GM19193 (cell line): ENCODE results near the gene RTP4.
A peak's percentile ranks its signal among the peaks of the same experiment; 100 is the strongest.

Source experiments
- POLR2A ChIP-seq: IDR thresholded peaks from 4 replicates; pipeline ENCODE4 v1.6.1; 2011; ENCODE audit not compliant: insufficient read depth, insufficient read length; ENCODE audit errors: extremely low read depth

Gene RTP4

DNA sequence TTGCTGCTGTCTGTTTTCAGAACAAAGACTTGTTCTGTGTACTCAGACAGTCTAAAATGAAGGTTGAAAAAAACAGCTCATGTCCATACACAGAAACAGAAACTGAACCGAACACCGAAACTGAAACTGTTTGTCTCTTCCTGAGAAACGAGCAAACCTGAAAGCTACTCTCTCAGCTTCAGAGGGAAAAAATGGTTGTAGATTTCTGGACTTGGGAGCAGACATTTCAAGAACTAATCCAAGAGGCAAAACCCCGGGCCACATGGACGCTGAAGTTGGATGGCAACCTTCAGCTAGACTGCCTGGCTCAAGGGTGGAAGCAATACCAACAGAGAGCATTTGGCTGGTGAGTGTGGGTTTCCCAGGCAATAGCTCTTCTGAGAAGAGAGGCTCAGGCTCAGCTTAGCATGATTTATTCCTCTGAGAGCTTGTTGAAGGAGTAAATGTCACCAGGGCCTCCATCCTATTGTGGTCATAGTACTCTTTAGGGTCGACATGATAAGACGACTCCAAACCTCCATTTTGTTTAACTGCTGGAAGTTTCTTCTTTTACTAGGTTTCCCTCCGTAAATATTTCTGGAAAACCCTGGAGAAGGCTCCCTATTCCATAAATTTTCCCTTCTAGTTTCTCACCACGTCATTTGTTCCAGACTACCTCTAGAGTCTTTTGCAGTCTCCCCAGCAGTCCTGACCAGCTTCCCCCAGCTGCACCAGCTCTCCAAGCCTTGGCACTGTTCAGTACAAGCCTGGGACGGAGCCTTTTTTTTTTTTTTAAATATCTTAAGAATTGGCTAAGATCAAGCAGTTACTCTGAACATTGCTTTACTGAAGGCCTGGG lies at the start of gene RTP4:
Gene RTP4, plus strand, starts transcription at position 135 of the 838 bp plus-strand sequence. Its CDS starts 57 bp downstream, at position 192.
- peak; percentile 41 for TF ChIP-seq POLR2A

DNA sequence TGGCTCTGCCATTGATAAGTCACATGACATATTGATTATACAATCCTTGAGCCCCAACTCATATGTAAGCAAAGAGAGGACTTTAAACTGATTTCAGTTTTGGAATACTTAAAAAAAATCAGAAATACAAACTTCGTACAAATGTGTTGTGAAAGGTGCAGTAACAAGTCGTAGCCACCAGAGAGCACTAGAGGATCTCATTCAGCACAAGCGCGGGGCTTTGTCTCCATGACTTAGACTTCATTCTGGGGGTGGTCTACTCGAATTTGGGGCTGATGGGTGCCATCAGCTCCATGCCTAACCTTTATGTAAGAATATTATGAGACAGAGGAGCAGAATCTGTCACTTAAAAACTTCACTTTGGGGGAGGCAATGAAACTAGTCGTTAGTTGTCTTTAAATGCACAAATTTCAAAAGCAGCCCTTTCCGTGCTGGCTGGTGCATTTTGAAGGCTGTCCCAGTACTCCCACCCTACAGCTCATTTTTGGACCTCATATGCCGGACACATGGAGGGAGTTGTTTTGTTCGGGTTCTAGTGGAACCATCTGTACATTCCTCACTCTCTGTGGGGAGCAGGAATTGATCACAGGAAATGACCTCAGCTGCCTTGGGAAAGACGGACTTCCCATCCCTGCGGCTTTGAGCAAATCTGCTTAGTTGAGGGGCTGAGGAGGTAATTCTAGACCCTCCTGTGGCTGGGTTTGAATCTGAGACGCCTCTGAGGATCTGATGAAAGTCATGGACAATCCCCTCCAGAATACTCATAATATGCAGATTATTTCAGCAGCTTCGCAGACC lies 49.2 kb upstream of the RTP4 start:
- TF ChIP-seq POLR2A, result no peak

DNA sequence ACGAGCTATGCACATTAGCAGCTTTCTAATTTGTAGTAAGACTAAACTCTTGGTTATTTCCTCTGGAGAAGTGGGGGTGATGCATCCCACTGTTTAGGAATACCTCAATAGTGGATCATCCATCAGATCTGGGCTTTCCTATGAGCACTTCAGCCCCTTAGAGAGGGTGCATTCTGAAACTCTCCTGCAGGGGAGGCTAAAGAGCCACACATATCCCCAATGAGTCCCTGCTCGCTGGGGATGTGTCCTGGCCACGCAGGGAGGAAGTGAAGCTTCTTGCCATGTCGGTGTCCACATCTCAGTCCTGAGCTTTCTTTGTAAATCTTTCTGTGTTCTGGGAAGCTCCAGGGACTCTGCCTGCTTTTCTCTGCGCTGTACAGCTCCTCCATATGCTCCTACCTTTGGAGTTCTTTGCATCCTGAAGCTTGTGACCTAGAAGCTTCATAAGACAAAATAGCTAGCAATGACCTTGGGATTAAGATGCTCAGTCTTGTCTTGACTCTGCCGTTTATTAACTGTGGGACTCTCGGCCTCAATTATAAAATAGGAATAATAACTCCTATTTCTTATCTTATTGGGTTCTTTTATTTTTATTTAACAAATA lies 48.4 kb upstream of the RTP4 start:
- TF ChIP-seq POLR2A, result no peak

DNA sequence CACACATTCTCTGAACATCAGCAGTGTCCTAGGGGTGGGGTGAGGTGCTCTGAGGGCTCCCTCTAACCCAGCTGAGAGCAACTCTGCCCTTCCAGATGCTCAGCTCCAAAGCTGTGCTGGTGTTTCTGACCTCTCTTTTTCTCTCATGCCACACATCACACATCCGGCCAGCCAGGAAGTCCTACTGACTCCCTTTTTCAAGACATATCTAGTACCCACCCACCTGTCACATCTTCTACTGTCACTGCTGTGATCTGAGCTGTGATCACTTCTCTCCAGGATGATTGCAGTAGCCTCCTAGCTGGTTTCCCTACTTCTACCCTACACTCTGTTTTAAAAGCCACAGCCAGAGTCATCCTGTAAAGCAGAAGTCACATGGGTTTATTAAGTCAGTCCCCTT lies 46.4 kb upstream of the RTP4 start:
- TF ChIP-seq POLR2A, result no peak

DNA sequence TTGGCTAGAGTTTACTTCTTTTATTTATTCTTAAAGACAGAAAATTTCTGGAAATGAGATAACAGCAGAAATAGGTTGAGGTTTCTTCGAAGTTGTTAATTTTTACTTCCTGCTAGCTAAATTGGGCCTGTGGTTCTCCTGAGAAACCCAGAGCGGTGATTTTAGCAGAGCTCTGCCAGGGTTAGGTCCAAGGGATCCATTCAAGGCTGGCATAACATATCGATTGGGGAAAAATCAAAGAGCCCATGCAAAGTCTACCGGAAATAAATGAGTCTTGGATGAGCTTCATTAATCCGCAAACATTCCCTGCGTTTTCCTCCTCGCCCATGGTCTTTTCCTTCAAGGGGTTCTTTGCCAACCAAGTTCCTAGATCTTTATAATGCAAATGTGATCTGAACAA lies 45.9 kb upstream of the RTP4 start:
- TF ChIP-seq POLR2A, result no peak

DNA sequence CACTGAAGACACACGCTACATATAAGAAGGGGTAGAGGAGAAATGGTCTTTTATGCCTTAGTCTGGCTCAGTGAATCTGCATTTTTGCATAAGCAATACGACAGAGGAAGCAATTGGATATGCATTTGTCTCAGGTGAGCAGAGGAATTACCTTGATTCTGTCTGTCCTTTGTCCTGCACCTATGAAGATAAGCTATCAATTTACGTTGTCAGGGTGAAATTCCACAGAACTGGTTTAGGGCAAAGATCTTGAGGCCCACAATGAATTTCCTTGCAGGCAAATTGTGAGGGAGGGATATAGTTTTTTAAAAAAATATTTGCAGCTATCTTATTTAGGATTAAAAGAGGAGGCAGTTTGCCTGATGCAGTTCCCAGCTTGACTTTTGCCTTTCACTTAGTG lies 45.1 kb upstream of the RTP4 start:
- TF ChIP-seq POLR2A, result no peak

GRCh38 chr3:187325632-187326031 lies 42.6 kb upstream of the RTP4 start:
- TF ChIP-seq POLR2A, result no peak

DNA sequence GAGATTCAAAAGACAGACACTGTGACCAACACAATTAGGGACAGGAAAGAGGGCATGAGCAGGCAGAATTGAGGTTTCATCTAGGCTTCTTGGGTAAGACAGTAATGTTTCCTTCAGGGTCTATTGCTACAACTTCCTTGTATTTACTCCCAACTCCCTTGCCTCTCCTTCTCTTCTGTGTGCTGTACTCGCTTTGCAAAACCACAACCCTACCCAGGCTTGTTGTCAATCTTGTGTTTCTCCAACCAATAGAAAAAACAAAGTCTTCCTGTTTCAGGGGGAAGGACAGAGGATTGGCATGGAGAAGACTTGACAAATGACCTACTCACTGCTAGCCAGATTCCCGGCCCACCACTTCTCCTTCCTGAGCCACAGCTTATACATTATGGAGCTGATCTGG lies 40.3 kb upstream of the RTP4 start:
- no peak for TF ChIP-seq POLR2A

GRCh38 chr3:187328691-187329090 lies 39.5 kb upstream of the RTP4 start:
- no peak for TF ChIP-seq POLR2A

DNA sequence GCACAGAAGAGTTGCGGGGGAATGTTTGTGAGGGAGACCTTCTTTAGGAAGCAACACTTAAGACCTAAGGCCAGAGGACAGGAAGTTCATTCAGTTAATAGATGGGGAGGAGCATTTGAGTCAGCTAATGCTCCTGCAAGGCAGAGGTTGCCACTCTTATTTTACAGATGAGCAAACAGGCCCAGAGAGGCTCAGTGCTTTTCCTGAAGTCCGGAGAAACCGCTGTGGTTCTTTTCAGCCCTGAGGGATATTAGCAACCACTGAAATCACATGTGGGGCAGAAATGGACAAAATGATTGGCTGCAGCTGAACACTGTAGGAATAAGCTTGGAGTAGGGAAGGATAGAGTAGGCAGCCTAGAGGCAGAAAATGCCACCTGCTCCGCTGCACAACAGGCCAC lies 33.3 kb upstream of the RTP4 start:
- no peak for TF ChIP-seq POLR2A

GRCh38 chr3:187336322-187336721 lies 31.9 kb upstream of the RTP4 start:
- TF ChIP-seq POLR2A, result no peak

GRCh38 chr3:187340578-187340977 lies 27.6 kb upstream of the RTP4 start:
- TF ChIP-seq POLR2A, result no peak

GRCh38 chr3:187342255-187342654 lies 25.9 kb upstream of the RTP4 start:
- TF ChIP-seq POLR2A, result no peak

DNA sequence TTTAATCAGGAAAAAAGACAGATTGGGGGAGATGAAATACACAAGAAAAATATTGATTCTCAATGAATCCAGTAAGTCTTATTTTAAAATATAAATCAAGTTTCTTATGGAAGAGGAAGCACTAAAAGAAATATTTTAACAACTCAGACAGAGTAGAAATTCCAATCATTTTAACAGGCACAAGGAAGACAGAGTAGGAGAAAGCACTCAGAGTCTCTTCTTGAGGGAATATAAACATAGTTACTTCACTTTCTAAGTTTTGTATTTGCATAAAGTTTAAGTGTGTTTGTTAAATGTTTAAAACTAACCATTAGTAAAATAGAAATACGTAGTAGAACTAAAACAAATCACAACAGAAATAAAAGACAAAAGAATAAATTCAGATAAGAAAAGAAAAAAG lies 24.5 kb upstream of the RTP4 start:
- no peak for TF ChIP-seq POLR2A
